ENCODE results near the gene ELAVL1.

- TF ChIP-seq CTCF (IDR thresholded peaks at IDR 0.05; ENCODE audit: low read length), result no peak
- TF ChIP-seq EZH2 (optimal IDR thresholded peaks at IDR 0.05; ENCODE audit: low read depth, low read length), result no peak
Observed at GRCh38 chr19:8001651-8001994, 3.8 kb downstream of the ELAVL1 start.

Data from MM.1S (cell line).